GM23338 (cell line): ENCODE results near the gene MAN1C1. TPM values are rescaled to one million over a fixed set of nuclear protein-coding genes. Genes with fewer than 3 reads are reported as not detected.

ENCODE experiments used
- ATAC-seq: fragments of 200-7000 bp; cut with Tn5 transposase; 3 replicates; pipeline ENCODE4 v1.9.1; 2020
- DNase-seq: peaks from one replicate; pipeline ENCODE4 v3.0.0-alpha.2; 2015; ENCODE audit warnings: low spot score
- H2AFZ ChIP-seq: fragments of 200-600 bp; sonication (generic); 2 replicates; pipeline ENCODE4 v1.8.0; 2016; ENCODE audit warnings: antibody characterized with exemption, mild to moderate bottlenecking, moderate library complexity
- H3F3A ChIP-seq: fragments of 200-600 bp; sonication (generic); replicated peaks from 2 replicates; pipeline ENCODE4 v1.8.0; 2017; ENCODE audit warnings: antibody characterized with exemption, mixed run types, low read depth
- H3K27ac ChIP-seq: fragments of 200-600 bp; sonication (generic); 2 replicates; pipeline ENCODE4 v1.6.1; 2016; ENCODE audit warnings: low read depth
- H3K27me3 ChIP-seq: fragments of 200-600 bp; sonication (generic); 2 replicates; pipeline ENCODE4 v1.8.0; 2016; ENCODE audit warnings: mild to moderate bottlenecking, mixed run types, moderate library complexity; ENCODE audit not compliant: insufficient read depth
- H3K36me3 ChIP-seq: fragments of 200-600 bp; sonication (generic); 2 replicates; pipeline ENCODE4 v1.8.0; 2016; ENCODE audit warnings: mild to moderate bottlenecking; ENCODE audit not compliant: insufficient read depth
- H3K4me1 ChIP-seq: fragments of 200-600 bp; sonication (generic); 2 replicates; pipeline ENCODE4 v1.8.0; 2016; ENCODE audit warnings: mild to moderate bottlenecking, moderate library complexity; ENCODE audit not compliant: insufficient read depth
- H3K4me2 ChIP-seq: fragments of 200-600 bp; sonication (generic); 2 replicates; pipeline ENCODE4 v1.7.1; 2017; ENCODE audit warnings: mixed run types
- H3K4me3 ChIP-seq: fragments of 200-600 bp; sonication (generic); 2 replicates; pipeline ENCODE4 v1.6.1; 2016; ENCODE audit warnings: mixed run types
- H3K79me2 ChIP-seq: fragments of 200-600 bp; sonication (generic); replicated peaks from 2 replicates; pipeline ENCODE4 v1.8.0; 2017; ENCODE audit warnings: mild to moderate bottlenecking; ENCODE audit not compliant: insufficient read depth
- H3K9me2 ChIP-seq: fragments of 200-600 bp; sonication (generic); 2 replicates; pipeline ENCODE4 v1.8.0; 2017; ENCODE audit not compliant: insufficient read depth
- H4K20me1 ChIP-seq: fragments of 200-600 bp; sonication (generic); replicated peaks from 2 replicates; pipeline ENCODE4 v1.8.0; 2017; ENCODE audit warnings: mild to moderate bottlenecking; ENCODE audit not compliant: insufficient read depth
- H3K27ac Mint-ChIP-seq: 2 replicates; pipeline ENCODE4 v1.8.0; 2020; ENCODE audit warnings: inconsistent platforms, mild to moderate bottlenecking, moderate library complexity, mixed read lengths
- H3K27me3 Mint-ChIP-seq: 3 replicates; pipeline ENCODE4 v1.8.0; 2022; ENCODE audit warnings: low read depth, mild to moderate bottlenecking, moderate library complexity, mixed read lengths, inconsistent platforms; ENCODE audit not compliant: insufficient read depth, poor library complexity
- H3K36me3 Mint-ChIP-seq: 3 replicates; pipeline ENCODE4 v1.8.0; 2021; ENCODE audit warnings: low read depth, mild to moderate bottlenecking, inconsistent platforms, moderate library complexity, mixed read lengths
- H3K4me1 Mint-ChIP-seq: 3 replicates; pipeline ENCODE4 v1.8.0; 2020; ENCODE audit warnings: mild to moderate bottlenecking, inconsistent platforms, mixed read lengths
- H3K4me3 Mint-ChIP-seq: 3 replicates; pipeline ENCODE4 v1.8.0; 2021; ENCODE audit warnings: moderate library complexity, mild to moderate bottlenecking, inconsistent platforms, mixed read lengths
- H3K9me3 Mint-ChIP-seq: 3 replicates; pipeline ENCODE4 v1.8.0; 2020; ENCODE audit warnings: moderate library complexity, mild to moderate bottlenecking, inconsistent platforms, mixed read lengths
- CREB1 ChIP-seq: fragments of 250-450 bp; sonication (Bioruptor Pico); IDR thresholded peaks from 2 replicates; pipeline ENCODE4 v1.5.0; 2020; ENCODE audit warnings: low read depth, mild to moderate bottlenecking, moderate library complexity
- EZH2 ChIP-seq: fragments of 200-600 bp; sonication (generic); IDR thresholded peaks from one replicate; pipeline ENCODE4 v1.8.0; 2017; ENCODE audit warnings: antibody characterized with exemption, mild to moderate bottlenecking, low read depth; ENCODE audit not compliant: unreplicated experiment
- EZH2phosphoT487 ChIP-seq: fragments of 200-600 bp; sonication (generic); IDR thresholded peaks from one replicate; pipeline ENCODE4 v1.8.1; 2018; ENCODE audit warnings: antibody characterized with exemption; ENCODE audit not compliant: unreplicated experiment
- JUNB ChIP-seq: IDR thresholded peaks from one replicate; pipeline ENCODE4 v1.6.1; 2016; ENCODE audit warnings: antibody characterized with exemption; ENCODE audit not compliant: unreplicated experiment
- NANOG ChIP-seq: IDR thresholded peaks from 2 replicates; pipeline ENCODE4 v1.6.1; 2016; ENCODE audit warnings: antibody characterized with exemption, borderline replicate concordance
- POLR2AphosphoS5 ChIP-seq: IDR thresholded peaks from 2 replicates; pipeline ENCODE4 v1.6.1; 2016; ENCODE audit warnings: antibody characterized with exemption, low read depth
- STAT1 ChIP-seq: IDR thresholded peaks from one replicate; pipeline ENCODE4 v1.6.1; 2016; ENCODE audit warnings: antibody characterized with exemption; ENCODE audit not compliant: unreplicated experiment
- ZNF114 ChIP-seq: fragments of 250-450 bp; sonication (Bioruptor Pico); IDR thresholded peaks from 2 replicates; pipeline ENCODE4 v1.5.0; 2020; ENCODE audit warnings: mild to moderate bottlenecking, moderate library complexity
- ZNF331 ChIP-seq: fragments of 250-450 bp; sonication (Bioruptor Pico); IDR thresholded peaks from 2 replicates; pipeline ENCODE4 v1.5.0; 2020; ENCODE audit warnings: low read depth, mild to moderate bottlenecking, moderate library complexity
- polyA plus RNA-seq: library from polyadenylated mRNA; unstranded; fragments of >200 nt; fragmentation: Nextera tagmentation; extraction: Ambion mirVana; gene quantifications from 2 replicates; pipeline ENCODE4 v1.2.1, GENCODE V29; 2016
- total RNA-seq: library from RNA; depleted of rRNA; stranded (reverse); fragments of >200 nt; shearing (Covaris generic); gene quantifications from 2 replicates; pipeline ENCODE4 v1.2.3, GENCODE V29; 2014
- TF ChIP-seq, protein P1 (sequence below): fragments of 250-450 bp; sonication (Bioruptor Pico); IDR thresholded peaks from 2 replicates; pipeline ENCODE4 v1.5.0; 2020; ENCODE audit warnings: mild to moderate bottlenecking, moderate library complexity
- TF ChIP-seq, protein P2 (sequence below), 2 experiments: fragments of 200-600 bp in 1 of 2; sonication (generic) in 1 of 2; conservative IDR thresholded peaks; 2 replicates each; pipeline versions ENCODE4 v1.5.1 to v1.6.1; 2016 to 2017; ENCODE audit warnings: antibody characterized with exemption in 2 of 2, low read depth in 2 of 2, mild to moderate bottlenecking in 2 of 2, moderate library complexity in 1 of 2
- TF ChIP-seq, protein P3 (sequence below): IDR thresholded peaks from 2 replicates; pipeline ENCODE4 v1.6.1; 2016; ENCODE audit warnings: antibody characterized with exemption
- TF ChIP-seq, protein P4 (sequence below): IDR thresholded peaks from one replicate; pipeline ENCODE4 v1.6.1; 2018; ENCODE audit warnings: antibody characterized with exemption; ENCODE audit not compliant: unreplicated experiment

The MAN1C1 gene
- total and polyA plus RNA-seq, 2 experiments from 2014 or later = 5.4 to 13.6 TPM

DNA sequence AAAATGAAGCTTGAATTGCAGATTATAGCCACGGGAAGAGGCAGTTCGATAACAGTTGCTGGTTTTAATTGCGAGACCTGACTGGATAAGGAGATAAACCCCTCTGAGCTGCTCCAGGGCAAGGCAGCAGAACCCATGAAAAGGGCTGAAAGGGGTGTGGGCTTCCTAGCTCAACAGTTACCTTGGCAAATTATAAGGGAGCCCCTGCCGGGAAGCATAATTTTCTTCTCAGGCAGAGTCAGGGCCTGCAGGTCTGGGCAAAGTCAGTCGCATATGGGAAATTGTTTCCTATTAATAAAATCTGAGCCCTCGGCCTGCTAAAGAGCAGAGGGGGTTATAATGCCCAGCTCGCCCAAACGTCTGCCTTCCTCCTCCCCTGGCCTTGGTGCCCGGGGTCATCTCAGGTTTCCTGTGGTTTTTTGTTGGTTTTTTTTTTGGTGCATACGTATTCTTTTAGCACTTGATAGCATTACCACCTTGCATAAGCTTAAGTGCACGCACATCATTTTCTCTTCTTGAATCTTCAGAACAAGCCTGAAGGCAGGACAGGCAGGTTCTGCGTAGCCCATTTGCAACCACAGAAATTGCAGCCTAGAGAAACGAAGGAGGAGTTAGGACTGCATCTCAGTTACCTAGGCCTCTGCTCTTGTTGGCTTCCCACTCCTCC lies 149.5 kb downstream of the MAN1C1 start:
- Histone ChIP-seq H3K4me3 (no peak overlapping the region), H3K79me2 (no peaks in the 10 kb centered on the region), H3F3A (no peaks in the 10 kb centered on the region), H3K27me3 (no peaks in the 10 kb centered on the region), H3K36me3 (no peaks in the 10 kb centered on the region), H4K20me1 (no peaks in the 10 kb centered on the region), H2AFZ (no peak overlapping the region), H3K27ac (peak overlapping the region; percentile 17; the same call in 1 of the 2 replicates), H3K4me2 (no peak overlapping the region), H3K9me2 (no peaks in the 10 kb centered on the region), H3K4me1 (peaks cover 4% of the 10 kb centered on the region)
- no peaks in the 10 kb centered on the region for H3K9me3 Mint-ChIP-seq
- peaks cover 14% of the 10 kb centered on the region for H3K4me1 Mint-ChIP-seq
- H3K27me3 Mint-ChIP-seq = peaks cover 5% of the 10 kb centered on the region
- no peak overlapping the region; the same call in 1 of the 2 replicates for H3K27ac Mint-ChIP-seq
- TF ChIP-seq, protein P1, sequence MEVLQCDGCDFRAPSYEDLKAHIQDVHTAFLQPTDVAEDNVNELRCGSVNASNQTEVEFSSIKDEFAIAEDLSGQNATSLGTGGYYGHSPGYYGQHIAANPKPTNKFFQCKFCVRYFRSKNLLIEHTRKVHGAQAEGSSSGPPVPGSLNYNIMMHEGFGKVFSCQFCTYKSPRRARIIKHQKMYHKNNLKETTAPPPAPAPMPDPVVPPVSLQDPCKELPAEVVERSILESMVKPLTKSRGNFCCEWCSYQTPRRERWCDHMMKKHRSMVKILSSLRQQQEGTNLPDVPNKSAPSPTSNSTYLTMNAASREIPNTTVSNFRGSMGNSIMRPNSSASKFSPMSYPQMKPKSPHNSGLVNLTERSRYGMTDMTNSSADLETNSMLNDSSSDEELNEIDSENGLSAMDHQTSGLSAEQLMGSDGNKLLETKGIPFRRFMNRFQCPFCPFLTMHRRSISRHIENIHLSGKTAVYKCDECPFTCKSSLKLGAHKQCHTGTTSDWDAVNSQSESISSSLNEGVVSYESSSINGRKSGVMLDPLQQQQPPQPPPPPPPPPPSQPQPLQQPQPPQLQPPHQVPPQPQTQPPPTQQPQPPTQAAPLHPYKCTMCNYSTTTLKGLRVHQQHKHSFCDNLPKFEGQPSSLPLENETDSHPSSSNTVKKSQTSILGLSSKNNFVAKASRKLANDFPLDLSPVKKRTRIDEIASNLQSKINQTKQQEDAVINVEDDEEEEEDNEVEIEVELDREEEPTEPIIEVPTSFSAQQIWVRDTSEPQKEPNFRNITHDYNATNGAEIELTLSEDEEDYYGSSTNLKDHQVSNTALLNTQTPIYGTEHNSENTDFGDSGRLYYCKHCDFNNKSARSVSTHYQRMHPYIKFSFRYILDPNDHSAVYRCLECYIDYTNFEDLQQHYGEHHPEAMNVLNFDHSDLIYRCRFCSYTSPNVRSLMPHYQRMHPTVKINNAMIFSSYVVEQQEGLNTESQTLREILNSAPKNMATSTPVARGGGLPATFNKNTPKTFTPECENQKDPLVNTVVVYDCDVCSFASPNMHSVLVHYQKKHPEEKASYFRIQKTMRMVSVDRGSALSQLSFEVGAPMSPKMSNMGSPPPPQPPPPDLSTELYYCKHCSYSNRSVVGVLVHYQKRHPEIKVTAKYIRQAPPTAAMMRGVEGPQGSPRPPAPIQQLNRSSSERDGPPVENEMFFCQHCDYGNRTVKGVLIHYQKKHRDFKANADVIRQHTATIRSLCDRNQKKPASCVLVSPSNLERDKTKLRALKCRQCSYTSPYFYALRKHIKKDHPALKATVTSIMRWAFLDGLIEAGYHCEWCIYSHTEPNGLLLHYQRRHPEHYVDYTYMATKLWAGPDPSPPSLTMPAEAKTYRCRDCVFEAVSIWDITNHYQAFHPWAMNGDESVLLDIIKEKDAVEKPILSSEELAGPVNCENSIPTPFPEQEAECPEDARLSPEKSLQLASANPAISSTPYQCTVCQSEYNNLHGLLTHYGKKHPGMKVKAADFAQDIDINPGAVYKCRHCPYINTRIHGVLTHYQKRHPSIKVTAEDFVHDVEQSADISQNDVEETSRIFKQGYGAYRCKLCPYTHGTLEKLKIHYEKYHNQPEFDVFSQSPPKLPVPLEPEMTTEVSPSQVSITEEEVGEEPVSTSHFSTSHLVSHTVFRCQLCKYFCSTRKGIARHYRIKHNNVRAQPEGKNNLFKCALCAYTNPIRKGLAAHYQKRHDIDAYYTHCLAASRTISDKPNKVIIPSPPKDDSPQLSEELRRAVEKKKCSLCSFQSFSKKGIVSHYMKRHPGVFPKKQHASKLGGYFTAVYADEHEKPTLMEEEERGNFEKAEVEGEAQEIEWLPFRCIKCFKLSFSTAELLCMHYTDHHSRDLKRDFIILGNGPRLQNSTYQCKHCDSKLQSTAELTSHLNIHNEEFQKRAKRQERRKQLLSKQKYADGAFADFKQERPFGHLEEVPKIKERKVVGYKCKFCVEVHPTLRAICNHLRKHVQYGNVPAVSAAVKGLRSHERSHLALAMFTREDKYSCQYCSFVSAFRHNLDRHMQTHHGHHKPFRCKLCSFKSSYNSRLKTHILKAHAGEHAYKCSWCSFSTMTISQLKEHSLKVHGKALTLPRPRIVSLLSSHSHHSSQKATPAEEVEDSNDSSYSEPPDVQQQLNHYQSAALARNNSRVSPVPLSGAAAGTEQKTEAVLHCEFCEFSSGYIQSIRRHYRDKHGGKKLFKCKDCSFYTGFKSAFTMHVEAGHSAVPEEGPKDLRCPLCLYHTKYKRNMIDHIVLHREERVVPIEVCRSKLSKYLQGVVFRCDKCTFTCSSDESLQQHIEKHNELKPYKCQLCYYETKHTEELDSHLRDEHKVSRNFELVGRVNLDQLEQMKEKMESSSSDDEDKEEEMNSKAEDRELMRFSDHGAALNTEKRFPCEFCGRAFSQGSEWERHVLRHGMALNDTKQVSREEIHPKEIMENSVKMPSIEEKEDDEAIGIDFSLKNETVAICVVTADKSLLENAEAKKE (CRISPR knock-in tag) = no peak
- TF ChIP-seq EZH2phosphoT487 (no peak), CREB1 (CRISPR knock-in tag) (no peak), POLR2AphosphoS5 (no peak), JUNB (no peak), EZH2 (no peak), ZNF331 (CRISPR knock-in tag) (no peak), STAT1 (no peak), ZNF114 (CRISPR knock-in tag) (no peak), NANOG (no peak)
- TF ChIP-seq, protein P2, sequence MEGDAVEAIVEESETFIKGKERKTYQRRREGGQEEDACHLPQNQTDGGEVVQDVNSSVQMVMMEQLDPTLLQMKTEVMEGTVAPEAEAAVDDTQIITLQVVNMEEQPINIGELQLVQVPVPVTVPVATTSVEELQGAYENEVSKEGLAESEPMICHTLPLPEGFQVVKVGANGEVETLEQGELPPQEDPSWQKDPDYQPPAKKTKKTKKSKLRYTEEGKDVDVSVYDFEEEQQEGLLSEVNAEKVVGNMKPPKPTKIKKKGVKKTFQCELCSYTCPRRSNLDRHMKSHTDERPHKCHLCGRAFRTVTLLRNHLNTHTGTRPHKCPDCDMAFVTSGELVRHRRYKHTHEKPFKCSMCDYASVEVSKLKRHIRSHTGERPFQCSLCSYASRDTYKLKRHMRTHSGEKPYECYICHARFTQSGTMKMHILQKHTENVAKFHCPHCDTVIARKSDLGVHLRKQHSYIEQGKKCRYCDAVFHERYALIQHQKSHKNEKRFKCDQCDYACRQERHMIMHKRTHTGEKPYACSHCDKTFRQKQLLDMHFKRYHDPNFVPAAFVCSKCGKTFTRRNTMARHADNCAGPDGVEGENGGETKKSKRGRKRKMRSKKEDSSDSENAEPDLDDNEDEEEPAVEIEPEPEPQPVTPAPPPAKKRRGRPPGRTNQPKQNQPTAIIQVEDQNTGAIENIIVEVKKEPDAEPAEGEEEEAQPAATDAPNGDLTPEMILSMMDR (conservative IDR thresholded peaks at IDR 0.05; ENCODE audit: low read depth in 2 of 2) = no peak
- TF ChIP-seq, protein P3, sequence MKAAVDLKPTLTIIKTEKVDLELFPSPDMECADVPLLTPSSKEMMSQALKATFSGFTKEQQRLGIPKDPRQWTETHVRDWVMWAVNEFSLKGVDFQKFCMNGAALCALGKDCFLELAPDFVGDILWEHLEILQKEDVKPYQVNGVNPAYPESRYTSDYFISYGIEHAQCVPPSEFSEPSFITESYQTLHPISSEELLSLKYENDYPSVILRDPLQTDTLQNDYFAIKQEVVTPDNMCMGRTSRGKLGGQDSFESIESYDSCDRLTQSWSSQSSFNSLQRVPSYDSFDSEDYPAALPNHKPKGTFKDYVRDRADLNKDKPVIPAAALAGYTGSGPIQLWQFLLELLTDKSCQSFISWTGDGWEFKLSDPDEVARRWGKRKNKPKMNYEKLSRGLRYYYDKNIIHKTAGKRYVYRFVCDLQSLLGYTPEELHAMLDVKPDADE = no peak
- TF ChIP-seq, protein P4, sequence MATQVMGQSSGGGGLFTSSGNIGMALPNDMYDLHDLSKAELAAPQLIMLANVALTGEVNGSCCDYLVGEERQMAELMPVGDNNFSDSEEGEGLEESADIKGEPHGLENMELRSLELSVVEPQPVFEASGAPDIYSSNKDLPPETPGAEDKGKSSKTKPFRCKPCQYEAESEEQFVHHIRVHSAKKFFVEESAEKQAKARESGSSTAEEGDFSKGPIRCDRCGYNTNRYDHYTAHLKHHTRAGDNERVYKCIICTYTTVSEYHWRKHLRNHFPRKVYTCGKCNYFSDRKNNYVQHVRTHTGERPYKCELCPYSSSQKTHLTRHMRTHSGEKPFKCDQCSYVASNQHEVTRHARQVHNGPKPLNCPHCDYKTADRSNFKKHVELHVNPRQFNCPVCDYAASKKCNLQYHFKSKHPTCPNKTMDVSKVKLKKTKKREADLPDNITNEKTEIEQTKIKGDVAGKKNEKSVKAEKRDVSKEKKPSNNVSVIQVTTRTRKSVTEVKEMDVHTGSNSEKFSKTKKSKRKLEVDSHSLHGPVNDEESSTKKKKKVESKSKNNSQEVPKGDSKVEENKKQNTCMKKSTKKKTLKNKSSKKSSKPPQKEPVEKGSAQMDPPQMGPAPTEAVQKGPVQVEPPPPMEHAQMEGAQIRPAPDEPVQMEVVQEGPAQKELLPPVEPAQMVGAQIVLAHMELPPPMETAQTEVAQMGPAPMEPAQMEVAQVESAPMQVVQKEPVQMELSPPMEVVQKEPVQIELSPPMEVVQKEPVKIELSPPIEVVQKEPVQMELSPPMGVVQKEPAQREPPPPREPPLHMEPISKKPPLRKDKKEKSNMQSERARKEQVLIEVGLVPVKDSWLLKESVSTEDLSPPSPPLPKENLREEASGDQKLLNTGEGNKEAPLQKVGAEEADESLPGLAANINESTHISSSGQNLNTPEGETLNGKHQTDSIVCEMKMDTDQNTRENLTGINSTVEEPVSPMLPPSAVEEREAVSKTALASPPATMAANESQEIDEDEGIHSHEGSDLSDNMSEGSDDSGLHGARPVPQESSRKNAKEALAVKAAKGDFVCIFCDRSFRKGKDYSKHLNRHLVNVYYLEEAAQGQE = no peak
- DNase-seq = no peak
- no peaks in the 10 kb centered on the region for H3K36me3 Mint-ChIP-seq
- peak; percentile 21; the same call in 1 of the 3 replicates for ATAC-seq
- no peak overlapping the region for H3K4me3 Mint-ChIP-seq
